ENCODE results near the gene ZNF385A.

The ZNF385A gene

GRCh38 chr12:54390668-54391551 lies 6.4 kb upstream of the ZNF385A start:
- peak; percentile 60 for DNase-seq

- no peak for DNase-seq
Observed at GRCh38 chr12:54390176-54390667, 5.7 kb upstream of the ZNF385A start.

- no peak for DNase-seq
Observed at GRCh38 chr12:54389607-54390175, 5.2 kb upstream of the ZNF385A start.

- no peak for DNase-seq
Observed at GRCh38 chr12:54389134-54389508, 4.6 kb upstream of the ZNF385A start.

GRCh38 chr12:54388237-54389133 lies 4.0 kb upstream of the ZNF385A start:
- DNase-seq, result no peak

GRCh38 chr12:54387114-54387467 lies 2.6 kb upstream of the ZNF385A start:
- no peak for DNase-seq

GRCh38 chr12:54386403-54387113 lies 2.0 kb upstream of the ZNF385A start:
- no peak for DNase-seq

GRCh38 chr12:54385251-54385914 lies 850 bp upstream of the ZNF385A start:
- DNase-seq, result no peak

GRCh38 chr12:54383041-54383609 lies 1.4 kb downstream of the ZNF385A start:
- DNase-seq, result no peak

GRCh38 chr12:54381136-54381535 lies 3.4 kb downstream of the ZNF385A start:
- no peak for DNase-seq

- peak; percentile 89 for DNase-seq
Observed at GRCh38 chr12:54379398-54380201, 4.9 kb downstream of the ZNF385A start.

GRCh38 chr12:54378796-54379397 lies 5.6 kb downstream of the ZNF385A start:
- no peak for DNase-seq

GRCh38 chr12:54377797-54378515 lies 6.6 kb downstream of the ZNF385A start:
- DNase-seq, result no peak

GRCh38 chr12:54377007-54377406 lies 7.5 kb downstream of the ZNF385A start:
- DNase-seq, result no peak

- no peak for DNase-seq
Observed at GRCh38 chr12:54376596-54376995, 7.9 kb downstream of the ZNF385A start.

GRCh38 chr12:54375259-54375579 lies 9.3 kb downstream of the ZNF385A start:
- DNase-seq, result no peak

GRCh38 chr12:54374562-54375258 lies 9.8 kb downstream of the ZNF385A start:
- DNase-seq, result no peak

- no peak for DNase-seq
Observed at GRCh38 chr12:54373649-54374561, 10.6 kb downstream of the ZNF385A start.

All from activated CD4-positive, CD25-positive, alpha-beta regulatory T cell treated with anti-CD3 and anti-CD28 coated beads, Interleukin-2, amount 50 U/mL, for 72 hours (primary cell).